CD8-positive, alpha-beta memory T cell (primary cell): ENCODE measurements around the gene MRFAP1. TPM values are rescaled to one million over a fixed set of nuclear protein-coding genes. Genes with fewer than 3 reads are reported as not detected.

Source experiments
- CTCF ChIA-PET: fragments of 350-600 bp; sonication (Branson Sonifier 250); formaldehyde crosslinking; loops from one replicate; lab custom pipeline; 2021; ENCODE audit warnings: antibody characterized with exemption; lab: Charles Lee
- POLR2A ChIA-PET: fragments of 350-600 bp; sonication (Branson Sonifier 250); formaldehyde crosslinking; loops from one replicate; lab custom pipeline; 2021; ENCODE audit warnings: antibody characterized with exemption; lab: Charles Lee
- DNase-seq, 5 donors: peaks; one replicate each; pipeline versions ENCODE4 v3.0.0 to v3.0.0-alpha.2; 2020 to 2022; ENCODE audit warnings: mixed read lengths in 1 of 5
- H3K27ac ChIP-seq: one replicate; pipeline ENCODE4 v1.7.0; 2013; ENCODE audit warnings: low read depth, mild to moderate bottlenecking, low read length, moderate library complexity
- H3K27me3 ChIP-seq: 2 replicates; pipeline ENCODE4 v1.7.0; 2013; ENCODE audit warnings: low read length, mild to moderate bottlenecking; ENCODE audit not compliant: insufficient read depth, poor library complexity, severe bottlenecking
- H3K36me3 ChIP-seq: 2 replicates; pipeline ENCODE4 v1.7.0; 2013; ENCODE audit warnings: mild to moderate bottlenecking, low read length, moderate library complexity; ENCODE audit not compliant: insufficient read depth
- H3K4me1 ChIP-seq: 2 replicates; pipeline ENCODE4 v1.7.0; 2013; ENCODE audit warnings: mild to moderate bottlenecking, low read length, moderate library complexity; ENCODE audit not compliant: insufficient read depth
- H3K4me3 ChIP-seq: 2 replicates; pipeline ENCODE4 v1.7.0; 2013; ENCODE audit warnings: mild to moderate bottlenecking, low read length
- H3K9me3 ChIP-seq: 2 replicates; pipeline ENCODE4 v1.7.0; 2013; ENCODE audit warnings: mild to moderate bottlenecking, low read length
- H3K27ac Mint-ChIP-seq, 8 donors: one replicate each; pipeline ENCODE4 v1.8.0; 2020 to 2021; ENCODE audit warnings: mixed read lengths in 8 of 8, mild to moderate bottlenecking in 6 of 8, inconsistent platforms in 3 of 8, moderate library complexity in 3 of 8
- H3K27me3 Mint-ChIP-seq, 2 donors: one replicate each; pipeline ENCODE4 v1.8.0; 2020 to 2021; ENCODE audit warnings: mixed read lengths in 2 of 2, mild to moderate bottlenecking in 1 of 2, moderate library complexity in 1 of 2
- H3K36me3 Mint-ChIP-seq, 3 donors: one replicate each; pipeline ENCODE4 v1.8.0; 2020 to 2021; ENCODE audit warnings: mixed read lengths in 3 of 3, inconsistent platforms in 1 of 3, mild to moderate bottlenecking in 1 of 3
- H3K4me1 Mint-ChIP-seq, 3 donors: one replicate each; pipeline ENCODE4 v1.8.0; 2020 to 2021; ENCODE audit warnings: mixed read lengths in 3 of 3, inconsistent platforms in 1 of 3, mild to moderate bottlenecking in 1 of 3
- H3K4me3 Mint-ChIP-seq, 7 donors: one replicate each; pipeline ENCODE4 v1.8.0; 2020 to 2021; ENCODE audit warnings: mixed read lengths in 7 of 7, mild to moderate bottlenecking in 6 of 7, moderate library complexity in 4 of 7, inconsistent platforms in 2 of 7
- H3K9me3 Mint-ChIP-seq, 5 donors: one replicate each; pipeline ENCODE4 v1.8.0; 2020 to 2022; ENCODE audit warnings: mixed read lengths in 5 of 5, mild to moderate bottlenecking in 3 of 5, moderate library complexity in 2 of 5, inconsistent platforms in 1 of 5
- polyA plus RNA-seq: library from polyadenylated mRNA; unstranded; fragments of 300-500 nt; fragmentation: Illumina TruSeq; gene quantifications from one replicate; pipeline ENCODE4 v1.2.3, GENCODE V29; 2021
- total RNA-seq, 2 experiments: library from RNA; stranded (reverse); gene quantifications; one replicate each; pipeline ENCODE4 v1.2.3, GENCODE V29; 2021

MRFAP1 gene
- total and polyA plus RNA-seq, 3 experiments from 2014 or later = 122 to 175 (median 126) TPM

GRCh38 chr4:6655924-6656323 lies 15.4 kb downstream of the MRFAP1 start:
- H3K36me3 Mint-ChIP-seq = no peaks in the 10 kb centered on the region
- no peak overlapping the region for H3K4me3 Mint-ChIP-seq
- CTCF ChIA-PET = interaction anchor here (0.7 kb wide), 1 partner anchor 19 kb away, joined by 4 read pairs; no protein-coding TSS in a partner anchor

GRCh38 chr4:6657242-6658208 lies 17.0 kb downstream of the MRFAP1 start:
- H3K4me1 ChIP-seq = peaks cover 7% of the 10 kb centered on the region
- H3K27ac ChIP-seq = no peak overlapping the region
- Mint-ChIP-seq H3K4me1 (peaks cover 6 to 13% (median 7%) of the 10 kb centered on the region in 3 donors), H3K27ac (no peak overlapping the region), H3K4me3 (peak overlapping the region in 4 of 7 donors; percentile 24 to 79 (median 66)), H3K27me3 (peaks cover under 1 to 6% of the 10 kb centered on the region in 2 donors), H3K36me3 (no peaks in the 10 kb centered on the region), H3K9me3 (peaks cover 0 to 2% (median 0%) of the 10 kb centered on the region in 5 donors)
- H3K4me3 ChIP-seq = no peak overlapping the region
- no peaks in the 10 kb centered on the region for H3K27me3 ChIP-seq
- H3K9me3 ChIP-seq = no peaks in the 10 kb centered on the region
- CTCF ChIA-PET = interaction anchor here (0.8 to 2.2 kb wide), 4 partner anchors 16 to 202 kb away, joined by 3 to 5 read pairs (median 5); partner anchors contain the start of gene MRFAP1L1
- DNase-seq = no peak
- H3K36me3 ChIP-seq = no peaks in the 10 kb centered on the region
- POLR2A ChIA-PET = interaction anchor here (0.7 to 2.5 kb wide), 3 partner anchors 17 to 225 kb away, joined by 3 to 17 read pairs (median 11); partner anchors contain the start of gene MRFAP1

More at GRCh38 chr4:6655924-6656323, 15.4 kb downstream of the MRFAP1 start:
- Mint-ChIP-seq H3K4me1 (peaks cover 6 to 13% (median 7%) of the 10 kb centered on the region in 3 donors), H3K27me3 (no peaks in the 10 kb centered on the region), H3K9me3 (peaks cover 0 to 2% (median 0%) of the 10 kb centered on the region in 5 donors), H3K27ac (no peak overlapping the region)
- no peak overlapping the region for H3K27ac ChIP-seq
- POLR2A ChIA-PET = interaction anchor here (1.2 kb wide), 1 partner anchor 13 kb away, joined by 3 read pairs; no protein-coding TSS in a partner anchor
- no peaks in the 10 kb centered on the region for H3K27me3 ChIP-seq
- H3K4me1 ChIP-seq = peaks cover 7% of the 10 kb centered on the region
- no peaks in the 10 kb centered on the region for H3K36me3 ChIP-seq
- no peak for DNase-seq
- no peak overlapping the region for H3K4me3 ChIP-seq
- no peaks in the 10 kb centered on the region for H3K9me3 ChIP-seq

- H3K4me1 Mint-ChIP-seq = peaks cover 6 to 13% (median 7%) of the 10 kb centered on the region in 3 donors
- Histone ChIP-seq H3K9me3 (no peaks in the 10 kb centered on the region), H3K4me1 (peaks cover 7% of the 10 kb centered on the region), H3K27ac (no peak overlapping the region), H3K36me3 (no peaks in the 10 kb centered on the region), H3K4me3 (peak overlapping the region; percentile 5), H3K27me3 (no peaks in the 10 kb centered on the region)
- DNase-seq = no peak
- H3K4me3 Mint-ChIP-seq = peak overlapping the region; percentile 24 to 85 (median 69)
- ChIA-PET POLR2A (interaction anchor here (1.9 to 2.5 kb wide), 2 partner anchors 16 to 17 kb away, joined by 11 to 17 read pairs; partner anchors contain the start of gene MRFAP1), CTCF (interaction anchor here (0.8 to 2.4 kb wide), 7 partner anchors 15 to 201 kb away, joined by 3 to 7 read pairs (median 5); partner anchors contain the start of gene MRFAP1L1)
- peaks cover 0 to 2% (median 0%) of the 10 kb centered on the region in 5 donors for H3K9me3 Mint-ChIP-seq
- H3K27ac Mint-ChIP-seq = peak overlapping the region in 2 of 8 donors; percentile 51 to 77
- peaks cover 5 to 12% of the 10 kb centered on the region in 2 donors for H3K27me3 Mint-ChIP-seq
- H3K36me3 Mint-ChIP-seq = peaks cover 0 to 2% (median 0%) of the 10 kb centered on the region in 3 donors
Measured at GRCh38 chr4:6658209-6658595, 17.7 kb downstream of the MRFAP1 start.

- H3K4me3 ChIP-seq = peak overlapping the region; percentile 5
- no peaks in the 10 kb centered on the region for H3K9me3 Mint-ChIP-seq
- peaks cover 8 to 16% of the 10 kb centered on the region in 2 donors for H3K27me3 Mint-ChIP-seq
- H3K27me3 ChIP-seq = no peaks in the 10 kb centered on the region
- H3K4me3 Mint-ChIP-seq = peak overlapping the region; percentile 54 to 85 (median 69)
- H3K9me3 ChIP-seq = no peaks in the 10 kb centered on the region
- POLR2A ChIA-PET = interaction anchor here (0.8 to 2.5 kb wide), 3 partner anchors 15 to 18 kb away, joined by 5 to 17 read pairs (median 11); partner anchors contain the start of gene MRFAP1
- H3K36me3 Mint-ChIP-seq = peaks cover 0 to 2% (median 0%) of the 10 kb centered on the region in 3 donors
- H3K4me1 Mint-ChIP-seq = peaks cover 6 to 15% (median 7%) of the 10 kb centered on the region in 3 donors
- CTCF ChIA-PET = interaction anchor here (1.3 to 2.4 kb wide), 7 partner anchors 15 to 215 kb away, joined by 3 to 7 read pairs (median 5); partner anchors contain the start of genes MRFAP1 and MRFAP1L1
- H3K27ac ChIP-seq = no peak overlapping the region
- peak overlapping the region in 4 of 8 donors; percentile 7 to 77 (median 52) for H3K27ac Mint-ChIP-seq
- no peaks in the 10 kb centered on the region for H3K36me3 ChIP-seq
- peak; percentile 30 to 67 (median 52) for DNase-seq
- peaks cover 7% of the 10 kb centered on the region for H3K4me1 ChIP-seq
Measured at GRCh38 chr4:6658597-6659075, 18.2 kb downstream of the MRFAP1 start.

GRCh38 chr4:6659897-6660296 lies 19.4 kb downstream of the MRFAP1 start:
- peak overlapping the region in 1 of 7 donors; percentile 11 for H3K4me3 Mint-ChIP-seq
- H3K4me1 Mint-ChIP-seq = peaks cover 6 to 16% (median 7%) of the 10 kb centered on the region in 3 donors
- CTCF ChIA-PET = interaction anchor here (1.3 to 2.4 kb wide), 7 partner anchors 13 to 213 kb away, joined by 3 to 7 read pairs (median 5); partner anchors contain the start of genes MRFAP1 and MRFAP1L1
- H3K4me1 ChIP-seq = peaks cover 11% of the 10 kb centered on the region
- DNase-seq = no peak
- H3K27ac ChIP-seq = no peak overlapping the region
- H3K9me3 Mint-ChIP-seq = no peaks in the 10 kb centered on the region
- H3K9me3 ChIP-seq = no peaks in the 10 kb centered on the region
- no peaks in the 10 kb centered on the region for H3K36me3 ChIP-seq
- peaks cover 9 to 17% of the 10 kb centered on the region in 2 donors for H3K27me3 Mint-ChIP-seq
- POLR2A ChIA-PET = no interaction called here
- peaks cover 0 to 2% (median 0%) of the 10 kb centered on the region in 3 donors for H3K36me3 Mint-ChIP-seq
- no peak overlapping the region for H3K4me3 ChIP-seq
- no peak overlapping the region for H3K27ac Mint-ChIP-seq
- no peaks in the 10 kb centered on the region for H3K27me3 ChIP-seq

- DNase-seq = no peak
- Mint-ChIP-seq H3K9me3 (no peaks in the 10 kb centered on the region), H3K27me3 (peaks cover 9 to 17% of the 10 kb centered on the region in 2 donors), H3K4me1 (peaks cover 6 to 16% (median 7%) of the 10 kb centered on the region in 3 donors), H3K4me3 (no peak overlapping the region), H3K27ac (no peak overlapping the region), H3K36me3 (peaks cover 0 to 2% (median 0%) of the 10 kb centered on the region in 3 donors)
- Histone ChIP-seq H3K36me3 (no peaks in the 10 kb centered on the region), H3K27me3 (no peaks in the 10 kb centered on the region), H3K4me3 (no peak overlapping the region), H3K27ac (no peak overlapping the region), H3K4me1 (peaks cover 15% of the 10 kb centered on the region), H3K9me3 (no peaks in the 10 kb centered on the region)
- ChIA-PET POLR2A (no interaction called here), CTCF (interaction anchor here (1.7 to 2.4 kb wide), 2 partner anchors 13 to 213 kb away, joined by 5 to 7 read pairs; a partner anchor contains a TSS)
Measured at GRCh38 chr4:6660430-6660829, 19.9 kb downstream of the MRFAP1 start.

- ChIA-PET POLR2A (interaction anchor here (0.6 kb wide), 1 partner anchor 1282 kb away, joined by 4 read pairs; no protein-coding TSS in a partner anchor), CTCF (interaction anchor here (0.7 to 2.3 kb wide), 4 partner anchors 13 to 264 kb away, joined by 3 to 6 read pairs (median 3); partner anchors contain the start of gene BLOC1S4)
- H3K4me3 ChIP-seq = no peak overlapping the region
- H3K36me3 Mint-ChIP-seq = peaks cover 0 to 2% (median 0%) of the 10 kb centered on the region in 3 donors
- H3K36me3 ChIP-seq = no peaks in the 10 kb centered on the region
- peak overlapping the region in 1 of 8 donors; percentile 7 for H3K27ac Mint-ChIP-seq
- no peak overlapping the region for H3K27ac ChIP-seq
- peaks cover 15% of the 10 kb centered on the region for H3K4me1 ChIP-seq
- no peaks in the 10 kb centered on the region for H3K9me3 ChIP-seq
- H3K4me3 Mint-ChIP-seq = peak overlapping the region in 1 of 7 donors; percentile 24
- peaks cover 9 to 17% of the 10 kb centered on the region in 2 donors for H3K27me3 Mint-ChIP-seq
- peaks cover 6 to 16% (median 7%) of the 10 kb centered on the region in 3 donors for H3K4me1 Mint-ChIP-seq
- DNase-seq = no peak
- no peaks in the 10 kb centered on the region for H3K9me3 Mint-ChIP-seq
- no peaks in the 10 kb centered on the region for H3K27me3 ChIP-seq
Measured at GRCh38 chr4:6662591-6662990, 22.1 kb downstream of the MRFAP1 start.
